ENCODE results near the gene HMGN1.

The HMGN1 gene

DNA sequence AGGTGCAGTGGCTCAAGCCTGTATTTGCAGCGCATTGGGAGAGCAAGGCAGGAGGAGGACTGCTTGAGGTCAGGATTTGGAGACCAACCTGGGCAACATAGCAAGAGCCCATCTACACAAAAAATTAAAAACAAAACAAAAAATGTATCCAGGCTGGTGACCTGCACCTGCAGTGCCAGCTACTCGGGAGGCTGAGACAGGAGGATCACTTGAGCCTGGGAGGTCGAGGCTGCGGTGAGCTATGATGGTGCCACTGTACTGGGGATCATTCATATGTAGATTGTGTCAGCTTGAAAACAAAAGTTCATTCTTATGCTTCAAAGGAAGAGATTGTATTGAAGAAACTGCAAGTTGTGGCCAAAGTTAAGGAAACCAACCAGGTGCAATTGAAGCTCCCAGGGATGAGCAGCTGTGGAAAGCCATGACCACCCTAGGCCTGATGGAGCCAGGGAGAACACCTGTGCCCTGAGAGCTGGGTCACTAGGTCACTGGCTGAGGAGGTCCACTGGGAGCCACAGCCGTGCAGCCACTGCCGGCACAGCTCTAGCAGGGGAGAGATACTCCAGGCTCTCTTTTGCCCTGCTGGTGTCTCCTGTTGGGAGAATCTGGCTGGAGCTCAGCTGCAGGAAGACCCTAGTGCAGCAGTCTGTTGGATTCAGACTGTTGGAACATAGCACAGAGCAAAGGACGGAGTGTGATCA is 22.1 kb downstream of the HMGN1 start:
- Histone ChIP-seq H2AFZ (ENCODE audit: low read depth, low read length) (no peak overlapping the region), H3K9me3 (ENCODE audit: insufficient read depth, low read length, severe bottlenecking) (no peaks in the 10 kb centered on the region), H3K4me1 (ENCODE audit: insufficient read depth, low read length) (no peaks in the 10 kb centered on the region), H3K9ac (ENCODE audit: low read depth, low read length) (no peak overlapping the region), H3K4me3 (ENCODE audit: low read depth in 1 of 2, low read length in 2 of 2) (no peak overlapping the region), H3K79me2 (ENCODE audit: insufficient read depth, low read length) (no peaks in the 10 kb centered on the region), H3K36me3 (ENCODE audit: insufficient read depth, low read length) (no peaks in the 10 kb centered on the region), H3K27me3 (ENCODE audit: insufficient read depth, low read length, poor library complexity) (no peaks in the 10 kb centered on the region), H3K4me2 (ENCODE audit: insufficient read depth, low read length) (no peak overlapping the region), H4K20me1 (ENCODE audit: insufficient read depth, low read length) (no peaks in the 10 kb centered on the region), H3K27ac (ENCODE audit: low read length) (no peak overlapping the region)
- DNase-seq (no peak), ATAC-seq (ENCODE audit: insufficient read depth, low read depth) (no peak)
- TF ChIP-seq EZH2 (IDR thresholded peaks at IDR 0.05; ENCODE audit: borderline replicate concordance, low read depth, low read length, severe bottlenecking): no peak
- TF ChIP-seq, protein P1, sequence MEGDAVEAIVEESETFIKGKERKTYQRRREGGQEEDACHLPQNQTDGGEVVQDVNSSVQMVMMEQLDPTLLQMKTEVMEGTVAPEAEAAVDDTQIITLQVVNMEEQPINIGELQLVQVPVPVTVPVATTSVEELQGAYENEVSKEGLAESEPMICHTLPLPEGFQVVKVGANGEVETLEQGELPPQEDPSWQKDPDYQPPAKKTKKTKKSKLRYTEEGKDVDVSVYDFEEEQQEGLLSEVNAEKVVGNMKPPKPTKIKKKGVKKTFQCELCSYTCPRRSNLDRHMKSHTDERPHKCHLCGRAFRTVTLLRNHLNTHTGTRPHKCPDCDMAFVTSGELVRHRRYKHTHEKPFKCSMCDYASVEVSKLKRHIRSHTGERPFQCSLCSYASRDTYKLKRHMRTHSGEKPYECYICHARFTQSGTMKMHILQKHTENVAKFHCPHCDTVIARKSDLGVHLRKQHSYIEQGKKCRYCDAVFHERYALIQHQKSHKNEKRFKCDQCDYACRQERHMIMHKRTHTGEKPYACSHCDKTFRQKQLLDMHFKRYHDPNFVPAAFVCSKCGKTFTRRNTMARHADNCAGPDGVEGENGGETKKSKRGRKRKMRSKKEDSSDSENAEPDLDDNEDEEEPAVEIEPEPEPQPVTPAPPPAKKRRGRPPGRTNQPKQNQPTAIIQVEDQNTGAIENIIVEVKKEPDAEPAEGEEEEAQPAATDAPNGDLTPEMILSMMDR (IDR thresholded peaks at IDR 0.05; ENCODE audit: borderline replicate concordance, extremely low read depth, low read length, poor library complexity, severe bottlenecking): no peak

GRCh38 chr21:39325458-39325857 is 23.4 kb downstream of the HMGN1 start:
- no peak overlapping the region for H3K9ac ChIP-seq (ENCODE audit: low read depth, low read length)
- no peak for DNase-seq
- H3K36me3 ChIP-seq (ENCODE audit: insufficient read depth, low read length): no peaks in the 10 kb centered on the region
- H3K79me2 ChIP-seq (ENCODE audit: insufficient read depth, low read length): no peaks in the 10 kb centered on the region
- H3K9me3 ChIP-seq (ENCODE audit: insufficient read depth, low read length, severe bottlenecking): no peaks in the 10 kb centered on the region
- no peak for ATAC-seq (ENCODE audit: insufficient read depth, low read depth)
- no peak overlapping the region for H3K4me2 ChIP-seq (ENCODE audit: insufficient read depth, low read length)
- H2AFZ ChIP-seq (ENCODE audit: low read depth, low read length): no peak overlapping the region
- no peak overlapping the region for H3K27ac ChIP-seq (ENCODE audit: low read length)
- H4K20me1 ChIP-seq (ENCODE audit: insufficient read depth, low read length): no peaks in the 10 kb centered on the region
- H3K4me3 ChIP-seq (ENCODE audit: low read depth in 1 of 2, low read length in 2 of 2): no peak overlapping the region
- H3K4me1 ChIP-seq (ENCODE audit: insufficient read depth, low read length): no peaks in the 10 kb centered on the region
- TF ChIP-seq, protein P1 (IDR thresholded peaks at IDR 0.05; ENCODE audit: borderline replicate concordance, extremely low read depth, low read length, poor library complexity, severe bottlenecking): no peak
- no peak for TF ChIP-seq EZH2 (IDR thresholded peaks at IDR 0.05; ENCODE audit: borderline replicate concordance, low read depth, low read length, severe bottlenecking)
- no peaks in the 10 kb centered on the region for H3K27me3 ChIP-seq (ENCODE audit: insufficient read depth, low read length, poor library complexity)

DNA sequence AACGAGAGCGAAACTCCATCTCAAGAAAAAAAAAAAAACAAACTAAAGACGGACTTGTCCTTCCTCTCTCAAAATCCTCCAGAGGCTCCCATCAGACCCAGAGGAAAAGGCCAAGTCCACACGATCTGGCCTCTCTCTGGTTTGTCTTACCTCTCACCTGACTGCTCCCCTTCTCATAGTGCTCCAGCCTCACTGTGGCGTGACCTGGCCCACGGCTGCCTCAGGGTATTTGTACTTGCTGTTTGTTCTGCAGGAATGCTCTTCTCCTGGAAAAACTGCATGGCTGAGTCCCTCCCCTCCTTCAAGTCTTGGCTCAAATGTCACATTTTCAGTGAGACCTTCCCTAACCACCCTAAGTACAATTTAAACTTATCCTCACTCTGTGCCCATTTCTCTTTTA is 27.5 kb downstream of the HMGN1 start:
- no peak for DNase-seq
- Histone ChIP-seq H3K36me3 (ENCODE audit: insufficient read depth, low read length) (no peaks in the 10 kb centered on the region), H3K27me3 (ENCODE audit: insufficient read depth, low read length, poor library complexity) (no peaks in the 10 kb centered on the region), H3K27ac (ENCODE audit: low read length) (no peak overlapping the region), H3K79me2 (ENCODE audit: insufficient read depth, low read length) (no peaks in the 10 kb centered on the region), H3K4me3 (ENCODE audit: low read depth in 1 of 2, low read length in 2 of 2) (no peak overlapping the region), H2AFZ (ENCODE audit: low read depth, low read length) (no peak overlapping the region), H3K4me2 (ENCODE audit: insufficient read depth, low read length) (no peak overlapping the region), H3K9ac (ENCODE audit: low read depth, low read length) (no peak overlapping the region), H3K9me3 (ENCODE audit: insufficient read depth, low read length, severe bottlenecking) (no peaks in the 10 kb centered on the region), H3K4me1 (ENCODE audit: insufficient read depth, low read length) (no peaks in the 10 kb centered on the region), H4K20me1 (ENCODE audit: insufficient read depth, low read length) (no peaks in the 10 kb centered on the region)
- ATAC-seq (ENCODE audit: insufficient read depth, low read depth): no peak
- TF ChIP-seq, protein P1 (IDR thresholded peaks at IDR 0.05; ENCODE audit: borderline replicate concordance, extremely low read depth, low read length, poor library complexity, severe bottlenecking): no peak
- TF ChIP-seq EZH2 (IDR thresholded peaks at IDR 0.05; ENCODE audit: borderline replicate concordance, low read depth, low read length, severe bottlenecking): no peak

Measured in DND-41 (cell line).